Mesenchymal stem cell (in vitro differentiated cells and primary cell): Measurements from ENCODE around the gene NDUFS6.

Source experiments
- DNase-seq: peaks from one replicate; pipeline ENCODE4 v3.0.0-alpha.2; 2013
- H2AFZ ChIP-seq: one replicate; pipeline ENCODE4 v1.6.1; 2013; ENCODE audit warnings: low read depth, mild to moderate bottlenecking, control low read depth, inconsistent platforms, low read length, moderate library complexity
- H2AK5ac ChIP-seq: 2 replicates; pipeline ENCODE4 v1.6.1; 2013; ENCODE audit warnings: low read length, moderate library complexity, mild to moderate bottlenecking, inconsistent platforms; ENCODE audit not compliant: severe bottlenecking
- H2BK120ac ChIP-seq: one replicate; pipeline ENCODE4 v1.6.1; 2013; ENCODE audit warnings: low read depth, mild to moderate bottlenecking, inconsistent platforms, low read length, moderate library complexity
- H2BK12ac ChIP-seq, 2 experiments: one replicate each; pipeline ENCODE4 v1.6.1; 2013; ENCODE audit warnings: inconsistent platforms in 2 of 2, low read length in 2 of 2, mild to moderate bottlenecking in 2 of 2, moderate library complexity in 2 of 2, control low read depth in 1 of 2
- H2BK15ac ChIP-seq: one replicate; pipeline ENCODE4 v1.6.1; 2013; ENCODE audit warnings: mild to moderate bottlenecking, low read depth, inconsistent platforms; ENCODE audit not compliant: poor library complexity, severe bottlenecking
- H2BK5ac ChIP-seq: 2 replicates; pipeline ENCODE4 v1.6.1; 2013; ENCODE audit warnings: low read depth, mild to moderate bottlenecking, low read length, control low read depth, inconsistent platforms; ENCODE audit not compliant: poor library complexity, severe bottlenecking
- H3K14ac ChIP-seq, 2 experiments: one replicate each; pipeline ENCODE4 v1.6.1; 2013; ENCODE audit warnings: inconsistent platforms in 2 of 2, low read length in 2 of 2, control low read depth in 1 of 2, mild to moderate bottlenecking in 1 of 2, moderate library complexity in 1 of 2
- H3K18ac ChIP-seq, 2 experiments: one replicate each; pipeline ENCODE4 v1.6.1; 2013; ENCODE audit warnings: inconsistent platforms in 2 of 2, low read length in 2 of 2, control low read depth in 1 of 2, low read depth in 1 of 2, mild to moderate bottlenecking in 1 of 2
- H3K23ac ChIP-seq, 2 experiments: one replicate each; pipeline ENCODE4 v1.6.1; 2013; ENCODE audit warnings: inconsistent platforms in 2 of 2, low read length in 2 of 2, mild to moderate bottlenecking in 2 of 2, moderate library complexity in 2 of 2, control low read depth in 1 of 2
- H3K27ac ChIP-seq: 2 replicates; pipeline ENCODE4 v1.5.1; 2013; ENCODE audit warnings: mild to moderate bottlenecking, moderate library complexity, low read length, control low read depth, inconsistent platforms; ENCODE audit not compliant: poor library complexity, severe bottlenecking
- H3K27me3 ChIP-seq, 2 experiments: 2 replicates each; pipeline versions ENCODE4 v1.6.1 to v1.7.0; 2013; ENCODE audit warnings: low read length in 2 of 2, mild to moderate bottlenecking in 2 of 2, moderate library complexity in 2 of 2, control low read depth in 1 of 2, inconsistent platforms in 1 of 2; ENCODE audit not compliant: control insufficient read depth in 1 of 2, insufficient read depth in 1 of 2
- H3K36me3 ChIP-seq, 2 experiments: 2 replicates each; pipeline versions ENCODE4 v1.6.1 to v1.7.0; 2013; ENCODE audit warnings: low read length in 2 of 2, control low read depth in 1 of 2, inconsistent platforms in 1 of 2, low read depth in 1 of 2, mild to moderate bottlenecking in 1 of 2; ENCODE audit not compliant: insufficient read depth in 2 of 2, control insufficient read depth in 1 of 2
- H3K4ac ChIP-seq, 2 experiments: one replicate each; pipeline ENCODE4 v1.6.1; 2013; ENCODE audit warnings: inconsistent platforms in 2 of 2, low read length in 2 of 2, mild to moderate bottlenecking in 2 of 2, moderate library complexity in 2 of 2, control low read depth in 1 of 2, low read depth in 1 of 2
- H3K4me1 ChIP-seq: 2 replicates; pipeline ENCODE4 v1.6.1; 2013; ENCODE audit warnings: low read depth, low read length, control low read depth; ENCODE audit not compliant: control insufficient read depth, insufficient read depth
- H3K4me2 ChIP-seq: 2 replicates; pipeline ENCODE4 v1.6.1; 2013; ENCODE audit warnings: low read length, mild to moderate bottlenecking, inconsistent platforms; ENCODE audit not compliant: poor library complexity, severe bottlenecking
- H3K4me3 ChIP-seq, 2 experiments: 2 replicates each; pipeline versions ENCODE4 v1.5.1 to v1.7.0; 2013; ENCODE audit warnings: low read length in 2 of 2, mild to moderate bottlenecking in 2 of 2, control low read depth in 1 of 2, low read depth in 1 of 2; ENCODE audit not compliant: insufficient read depth in 1 of 2
- H3K79me1 ChIP-seq: replicated peaks from 2 replicates; pipeline ENCODE4 v1.6.1; 2013; ENCODE audit warnings: mild to moderate bottlenecking, control low read depth, low read length, inconsistent platforms; ENCODE audit not compliant: poor library complexity, severe bottlenecking
- H3K9ac ChIP-seq: 2 replicates; pipeline ENCODE4 v1.7.0; 2013; ENCODE audit warnings: mild to moderate bottlenecking, low read length, moderate library complexity
- H3K9me3 ChIP-seq: 2 replicates; pipeline ENCODE4 v1.7.0; 2013; ENCODE audit warnings: mild to moderate bottlenecking, low read length; ENCODE audit not compliant: control insufficient read depth
- H4K8ac ChIP-seq: one replicate; pipeline ENCODE4 v1.6.1; 2013; ENCODE audit warnings: inconsistent platforms, mild to moderate bottlenecking, low read length, moderate library complexity
- H4K91ac ChIP-seq: one replicate; pipeline ENCODE4 v1.6.1; 2013; ENCODE audit warnings: mild to moderate bottlenecking, low read length, inconsistent platforms
- WGBS: methylation state at CpG from one replicate; pipeline ENCODE4 v1.1.7; 2013; ENCODE audit warnings: mixed read lengths; 5-methylcytosine and 5-hydroxymethylcytosine counted together

NDUFS6 gene

DNA sequence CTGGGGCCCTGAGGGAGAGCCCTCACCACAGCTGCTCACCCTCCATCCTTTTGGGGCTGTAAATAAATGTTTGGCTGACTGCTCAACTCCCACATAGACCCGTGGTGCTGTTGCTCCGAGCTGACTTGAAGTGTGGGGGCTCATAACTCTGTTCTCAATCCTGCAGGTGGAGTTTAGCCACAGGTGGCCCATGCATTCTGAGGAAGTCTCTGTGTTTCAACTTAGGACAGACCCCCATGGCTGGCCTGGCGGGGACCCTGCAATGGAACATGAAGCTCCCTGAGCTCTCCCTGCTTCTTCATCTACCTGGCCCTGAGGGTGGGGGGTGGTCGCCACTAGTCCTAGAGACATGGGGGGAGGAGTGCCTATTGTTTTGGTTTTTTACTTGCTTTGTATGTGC lies 19.7 kb downstream of the NDUFS6 start:
- no peak overlapping the region for H3K27ac ChIP-seq
- no peak overlapping the region for H3K4me2 ChIP-seq
- no peak overlapping the region for H4K91ac ChIP-seq
- no peak overlapping the region for H2AK5ac ChIP-seq
- H2BK5ac ChIP-seq, result no peak overlapping the region
- no peak overlapping the region for H2BK15ac ChIP-seq
- no peak for DNase-seq
- H3K18ac ChIP-seq, result no peak overlapping the region
- no peaks in the 10 kb centered on the region for H3K4me1 ChIP-seq
- no peak overlapping the region for H3K14ac ChIP-seq
- H3K27me3 ChIP-seq, result no peaks in the 10 kb centered on the region
- no peak overlapping the region for H2AFZ ChIP-seq
- no peak overlapping the region for H3K23ac ChIP-seq
- no peak overlapping the region for H3K4ac ChIP-seq
- no peak overlapping the region for H2BK120ac ChIP-seq
- H3K4me3 ChIP-seq, result no peak overlapping the region
- no peak overlapping the region for H2BK12ac ChIP-seq
- WGBS, result 94% methylated on average over 3 of the region's 4 CpGs
- no peak overlapping the region for H4K8ac ChIP-seq
- H3K9me3 ChIP-seq, result no peaks in the 10 kb centered on the region
- H3K9ac ChIP-seq, result no peak overlapping the region
- H3K79me1 ChIP-seq, result peaks cover 31% of the 10 kb centered on the region
- peaks cover 68 to 84% of the 10 kb centered on the region in 2 experiments for H3K36me3 ChIP-seq

DNA sequence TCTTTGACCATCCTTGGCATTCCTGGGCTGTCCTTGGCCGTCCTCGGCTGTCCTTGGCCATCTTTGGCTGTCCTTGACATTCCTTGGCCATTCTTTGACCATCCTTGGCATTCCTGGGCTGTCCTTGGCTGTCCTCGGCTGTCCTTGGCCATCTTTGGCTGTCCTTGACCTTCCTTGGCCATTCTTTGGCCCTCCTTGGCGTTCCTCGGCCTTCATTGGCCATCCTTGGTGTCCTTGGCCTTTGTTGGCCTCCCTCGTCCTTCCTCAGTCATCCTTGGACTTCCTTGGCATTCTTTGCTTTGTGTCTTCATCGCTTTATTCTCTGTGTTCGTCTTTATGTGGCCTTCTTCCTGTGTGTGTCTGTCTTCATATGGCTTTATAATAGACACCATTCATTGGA lies 20.7 kb downstream of the NDUFS6 start:
- WGBS, result 96% methylated on average over 6 of the region's 8 CpGs
- Histone ChIP-seq H2BK120ac (no peak overlapping the region), H4K91ac (no peak overlapping the region)

DNA sequence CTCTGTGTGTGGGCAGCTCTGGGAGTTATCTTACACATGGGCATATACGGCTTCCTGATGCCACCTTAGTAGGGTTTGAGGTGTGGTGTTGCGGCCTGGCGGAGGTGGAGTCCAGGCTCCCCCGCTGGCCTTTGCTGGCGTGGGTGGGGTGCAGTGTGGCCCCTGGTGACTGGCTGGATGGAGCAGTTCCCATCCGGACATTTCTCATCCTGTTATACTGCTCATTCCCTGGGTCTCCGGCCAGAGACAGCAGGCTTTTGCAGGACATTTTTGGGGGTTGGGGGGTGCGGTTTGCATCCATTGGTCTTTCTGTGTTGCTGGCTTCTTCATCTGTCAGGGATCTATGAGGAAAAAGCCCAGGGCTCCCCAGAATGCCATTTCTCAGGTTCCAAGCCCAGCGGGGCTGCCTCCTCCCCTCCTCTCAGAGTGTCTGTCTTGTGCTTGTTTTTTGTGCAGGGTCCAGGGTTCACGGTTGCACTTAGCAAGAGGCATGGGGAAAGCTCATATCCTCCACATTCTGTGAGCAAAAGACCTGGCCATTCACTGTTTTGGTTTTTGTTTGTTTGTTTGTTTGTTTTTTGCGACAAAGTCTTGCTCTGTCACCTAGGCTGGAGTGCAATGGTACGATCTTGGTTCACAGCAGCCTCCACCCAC lies 22.3 kb downstream of the NDUFS6 start:
- Histone ChIP-seq H3K23ac (no peak overlapping the region), H3K9me3 (no peaks in the 10 kb centered on the region), H3K4me1 (peaks cover 2% of the 10 kb centered on the region), H2BK120ac (no peak overlapping the region), H4K91ac (no peak overlapping the region), H3K36me3 (peaks cover 66 to 67% of the 10 kb centered on the region in 2 experiments), H3K14ac (no peak overlapping the region), H3K9ac (no peak overlapping the region), H4K8ac (no peak overlapping the region), H2BK15ac (no peak overlapping the region), H3K4ac (no peak overlapping the region), H2BK5ac (no peak overlapping the region), H3K18ac (no peak overlapping the region), H3K27me3 (no peaks in the 10 kb centered on the region), H2BK12ac (no peak overlapping the region), H3K4me2 (no peak overlapping the region), H3K27ac (no peak overlapping the region), H2AFZ (no peak overlapping the region), H3K79me1 (peaks cover 20% of the 10 kb centered on the region), H2AK5ac (no peak overlapping the region), H3K4me3 (no peak overlapping the region)
- WGBS, result 96% methylated on average over 12 of the region's 12 CpGs
- DNase-seq, result no peak

More for the DNA sequence above, 20.7 kb downstream of the NDUFS6 start:
- Histone ChIP-seq H3K23ac (no peak overlapping the region), H3K4ac (no peak overlapping the region), H3K4me2 (no peak overlapping the region), H3K79me1 (peaks cover 28% of the 10 kb centered on the region), H2BK5ac (no peak overlapping the region), H3K9me3 (no peaks in the 10 kb centered on the region), H2BK15ac (no peak overlapping the region), H2BK12ac (no peak overlapping the region), H2AK5ac (no peak overlapping the region), H2AFZ (no peak overlapping the region), H3K36me3 (peaks cover 69 to 82% of the 10 kb centered on the region in 2 experiments), H3K18ac (no peak overlapping the region), H3K4me1 (no peaks in the 10 kb centered on the region), H4K8ac (no peak overlapping the region), H3K27me3 (no peaks in the 10 kb centered on the region), H3K9ac (no peak overlapping the region), H3K4me3 (no peak overlapping the region), H3K27ac (no peak overlapping the region), H3K14ac (no peak overlapping the region)
- no peak for DNase-seq

GRCh38 chr5:1824109-1824821 lies 23.1 kb downstream of the NDUFS6 start:
- Histone ChIP-seq H2AFZ (no peak overlapping the region), H3K4me1 (peaks cover 2% of the 10 kb centered on the region), H4K91ac (no peak overlapping the region), H3K27ac (no peak overlapping the region), H3K4ac (no peak overlapping the region), H3K27me3 (no peaks in the 10 kb centered on the region), H3K18ac (no peak overlapping the region), H3K79me1 (peaks cover 17% of the 10 kb centered on the region), H3K9ac (no peak overlapping the region), H3K4me3 (no peak overlapping the region), H3K9me3 (no peaks in the 10 kb centered on the region), H3K36me3 (peaks cover 58 to 64% of the 10 kb centered on the region in 2 experiments), H3K23ac (no peak overlapping the region), H4K8ac (no peak overlapping the region), H2BK12ac (no peak overlapping the region), H2BK120ac (no peak overlapping the region), H2BK15ac (no peak overlapping the region), H3K14ac (no peak overlapping the region), H2BK5ac (no peak overlapping the region), H3K4me2 (no peak overlapping the region), H2AK5ac (no peak overlapping the region)
- 93% methylated on average over 23 of the region's 25 CpGs for WGBS
- no peak for DNase-seq
